Activated CD4-positive, alpha-beta T cell treated with anti-CD3 and anti-CD28 coated beads for 1 hour (primary cell): ENCODE results near the gene NFIC.
"Not testable (repeated sequence)": the region's sequence is repeated elsewhere in the genome, so short reads cannot be mapped to it uniquely, and the experiment has no call there.

Source experiments
- DNase-seq: peaks from one replicate; pipeline ENCODE4 v3.0.0-alpha.2; 2020

NFIC gene

DNA sequence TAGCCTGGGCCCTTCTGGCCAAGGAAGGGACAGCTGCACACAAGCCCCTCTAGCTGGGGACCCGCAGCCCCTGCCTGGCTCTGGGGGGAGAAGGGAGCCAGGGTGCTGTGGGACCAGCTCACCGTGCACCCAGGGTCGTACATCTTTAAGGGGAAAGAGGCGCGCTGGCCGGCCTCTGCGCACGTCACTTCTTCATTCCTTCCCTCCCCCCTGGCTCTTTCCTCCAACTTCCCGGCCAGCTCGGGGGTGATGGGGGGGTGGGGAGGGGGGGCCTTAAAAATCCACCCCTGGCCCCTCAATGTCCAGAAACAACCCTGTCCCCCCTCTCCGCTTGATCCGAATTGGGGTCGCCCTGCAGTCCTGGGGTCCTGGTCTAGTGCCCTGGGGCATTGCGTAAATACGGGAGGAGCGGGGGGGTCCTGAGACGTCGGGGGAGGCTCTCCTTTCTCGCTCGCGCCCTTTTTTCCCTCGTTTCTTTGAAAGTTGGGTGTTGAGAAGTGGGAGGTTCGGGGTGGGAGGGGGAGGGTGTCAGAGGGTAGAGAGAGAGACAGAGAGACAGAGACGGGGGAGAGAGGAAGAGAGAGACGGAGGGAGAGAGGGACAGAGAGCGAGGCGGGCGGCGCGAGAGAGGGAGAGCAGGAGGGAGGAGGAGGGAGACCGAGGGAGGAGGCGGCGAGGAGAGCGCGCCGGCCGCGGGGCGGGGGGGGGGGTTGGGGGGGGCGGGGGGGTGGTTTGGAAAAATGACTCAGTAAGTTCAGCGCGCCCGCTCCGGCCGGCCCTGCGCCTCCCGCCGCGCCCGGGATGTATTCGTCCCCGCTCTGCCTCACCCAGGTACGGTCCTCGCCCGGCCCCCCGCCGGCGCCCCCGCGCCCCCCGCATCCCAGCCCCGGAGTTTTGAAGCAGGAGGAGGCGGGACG lies at the start of gene NFIC:
Gene NFIC (plus strand): TSS at position 748 of the 917 bp plus-strand sequence. CDS start 54 bp downstream, at position 802.
- DNase-seq: peak; percentile 19

DNA sequence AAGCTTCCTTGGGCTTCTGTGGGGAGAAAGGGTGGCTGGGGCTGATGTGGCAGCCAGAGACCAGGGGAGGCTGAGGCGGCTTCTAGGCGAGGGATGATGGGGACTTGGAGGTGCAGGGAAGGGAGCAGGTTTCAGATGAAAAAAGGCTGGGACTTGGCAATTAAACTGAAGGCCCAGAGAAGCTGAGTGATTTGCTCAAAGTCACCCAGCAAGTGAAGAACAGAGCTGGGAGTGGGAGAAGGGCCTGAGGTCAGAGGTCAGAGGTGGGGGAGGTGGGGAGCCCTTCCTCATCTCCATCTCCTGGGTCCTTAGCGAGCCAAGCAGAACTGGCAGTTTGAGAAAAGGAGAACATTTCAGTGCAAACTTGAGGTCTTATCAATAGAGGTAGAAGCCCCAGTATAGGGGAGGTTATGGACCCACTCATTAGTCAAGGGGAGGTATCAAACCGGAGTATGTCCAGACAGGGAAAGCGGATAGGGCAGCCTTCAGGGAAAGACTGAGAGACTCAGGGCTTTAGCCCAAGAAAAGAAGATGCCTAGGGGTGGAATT lies 49.6 kb upstream of the NFIC start:
- no peak for DNase-seq

DNA sequence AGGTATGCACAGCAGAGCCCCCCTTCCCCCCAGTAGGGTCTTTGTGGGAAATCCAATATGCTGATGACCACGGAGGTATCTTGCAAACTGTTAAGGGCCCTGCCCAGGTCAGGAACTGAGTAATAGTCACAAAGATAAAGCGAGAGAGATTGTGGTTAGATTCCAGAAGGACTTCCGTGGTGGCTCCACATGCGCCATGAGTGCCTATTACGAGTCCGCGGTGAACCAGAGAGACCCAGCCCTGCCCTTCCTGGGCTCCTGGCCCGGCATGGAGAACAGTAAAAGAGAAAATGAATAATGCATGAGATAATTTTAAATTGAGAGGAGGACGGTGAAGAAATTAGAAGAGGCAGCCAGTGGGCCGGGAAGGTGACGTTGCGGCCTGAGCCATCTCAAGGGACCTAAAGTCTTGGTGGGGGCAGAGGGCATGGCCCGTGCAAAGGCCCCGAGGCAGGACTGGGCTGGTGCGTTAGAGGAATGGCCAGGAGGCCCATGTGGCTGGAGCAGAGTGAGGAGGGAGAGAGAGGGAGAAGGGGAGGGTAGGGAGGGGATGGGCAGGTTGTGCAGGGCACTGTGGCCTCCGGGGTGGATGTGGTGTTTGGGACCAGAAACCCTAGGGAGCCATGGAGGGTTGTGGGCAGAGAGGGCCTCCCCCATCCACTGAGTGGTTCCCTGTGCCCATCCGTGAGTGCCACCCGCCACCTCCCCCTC lies 46.6 kb upstream of the NFIC start:
- DNase-seq: no peak

DNA sequence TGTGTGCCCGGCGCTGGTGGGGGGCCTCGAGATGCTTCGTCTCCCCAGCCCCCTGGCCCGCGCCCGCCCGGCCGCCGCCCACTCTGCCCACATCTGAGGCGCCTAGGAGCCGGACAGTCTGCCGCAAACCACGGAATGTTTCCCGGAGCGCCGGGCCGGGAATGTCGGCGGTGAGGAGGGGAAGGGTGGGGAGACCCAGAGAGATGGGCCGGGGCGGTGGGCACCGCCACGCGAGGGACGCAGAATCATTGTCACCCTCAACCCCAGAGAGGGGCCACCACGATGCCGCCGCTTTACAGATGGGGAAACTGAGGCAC lies 46.1 kb upstream of the NFIC start:
- no peak for DNase-seq

DNA sequence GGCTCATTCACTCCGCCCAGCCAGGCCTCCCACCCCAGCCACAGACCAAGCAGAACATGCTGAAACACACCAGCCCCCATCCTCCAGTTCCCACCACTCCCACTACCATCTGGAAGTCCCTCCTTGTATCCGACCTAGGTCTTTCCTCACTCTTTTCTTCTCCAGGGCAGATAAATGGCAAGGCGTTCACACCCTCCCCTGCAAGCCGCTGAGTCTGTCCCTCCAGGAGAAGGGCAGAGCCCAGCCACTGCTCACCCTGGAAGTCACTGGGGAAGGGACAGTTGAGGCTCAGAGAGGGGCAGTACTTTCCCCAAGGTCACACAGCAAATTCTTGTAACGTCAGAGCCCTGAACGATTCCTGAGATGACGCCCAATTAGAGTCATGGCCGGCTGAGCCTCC lies 45.5 kb upstream of the NFIC start:
- DNase-seq: no peak

DNA sequence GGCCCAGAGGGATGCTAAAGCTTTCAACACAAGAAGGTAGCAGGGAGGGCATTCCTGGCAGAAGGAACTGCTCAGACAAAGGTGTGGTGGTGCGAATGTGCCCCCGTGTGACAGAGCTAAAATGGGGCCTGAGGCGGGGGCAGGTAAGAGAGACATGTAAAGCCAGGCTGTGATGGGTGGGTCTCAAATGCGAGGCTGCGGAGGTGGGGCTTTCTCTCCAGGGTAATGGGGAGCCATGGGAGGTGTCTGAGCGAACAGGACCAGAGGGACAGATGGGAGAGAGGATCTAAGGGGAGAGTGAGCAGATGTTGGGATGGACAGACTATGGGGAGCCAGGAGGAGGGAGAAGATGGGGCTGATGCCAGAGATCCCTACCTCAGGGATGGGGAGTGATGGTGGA lies 44.7 kb upstream of the NFIC start:
- no peak for DNase-seq

DNA sequence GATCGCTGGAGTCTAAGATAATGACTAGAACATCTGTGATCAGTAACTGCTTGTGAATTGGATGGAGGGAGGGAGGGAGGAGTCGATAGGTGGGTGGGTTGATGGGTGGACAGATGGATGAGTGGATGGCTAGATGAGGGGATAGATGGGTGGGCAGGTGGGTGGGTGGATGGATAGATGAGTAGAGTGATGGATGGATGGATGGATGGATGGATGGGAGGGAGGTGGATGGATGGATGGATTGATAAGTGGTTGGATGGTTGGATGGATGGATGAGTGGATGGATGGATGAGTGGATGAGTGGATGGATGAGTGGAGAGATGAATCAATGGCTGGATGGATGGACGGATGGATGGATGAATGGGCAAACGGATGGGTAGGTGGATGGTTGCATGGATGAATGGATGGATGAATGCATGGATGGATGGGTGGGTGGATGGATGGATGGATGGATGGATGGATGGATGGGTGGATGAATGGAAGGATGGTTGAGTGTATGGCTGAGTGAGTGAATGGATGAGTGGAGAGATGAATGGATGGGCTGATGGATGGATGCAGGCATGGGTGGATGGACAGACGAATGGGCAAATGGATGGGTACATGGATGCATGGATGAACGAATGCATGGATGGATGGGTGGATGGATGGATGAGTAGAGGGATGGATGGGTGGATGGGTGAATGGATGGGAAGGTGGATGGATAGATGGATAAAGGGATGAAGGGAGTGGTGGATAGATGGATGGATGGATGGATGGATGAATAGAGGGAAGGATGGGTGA lies 44.0 kb upstream of the NFIC start:
- DNase-seq: no peak

DNA sequence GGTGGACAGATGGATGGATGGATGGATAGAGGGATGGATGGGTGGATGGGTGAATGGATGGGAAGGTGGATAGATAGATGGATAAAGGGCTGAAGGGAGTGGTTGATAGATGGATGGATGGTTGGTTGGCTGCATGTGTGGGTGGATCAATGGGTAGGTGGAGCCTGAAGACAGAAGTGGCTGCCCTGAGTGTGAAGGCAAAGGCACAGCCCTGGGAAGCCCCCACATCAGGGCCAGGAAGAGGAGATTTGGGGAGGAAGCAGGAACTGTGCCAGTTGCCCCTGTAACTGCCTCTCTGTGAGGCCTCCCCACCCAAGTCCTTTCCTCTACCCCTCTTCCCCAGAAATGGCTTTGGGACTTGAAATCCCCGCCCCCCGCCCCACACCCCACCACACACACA lies 43.4 kb upstream of the NFIC start:
- no peak for DNase-seq

DNA sequence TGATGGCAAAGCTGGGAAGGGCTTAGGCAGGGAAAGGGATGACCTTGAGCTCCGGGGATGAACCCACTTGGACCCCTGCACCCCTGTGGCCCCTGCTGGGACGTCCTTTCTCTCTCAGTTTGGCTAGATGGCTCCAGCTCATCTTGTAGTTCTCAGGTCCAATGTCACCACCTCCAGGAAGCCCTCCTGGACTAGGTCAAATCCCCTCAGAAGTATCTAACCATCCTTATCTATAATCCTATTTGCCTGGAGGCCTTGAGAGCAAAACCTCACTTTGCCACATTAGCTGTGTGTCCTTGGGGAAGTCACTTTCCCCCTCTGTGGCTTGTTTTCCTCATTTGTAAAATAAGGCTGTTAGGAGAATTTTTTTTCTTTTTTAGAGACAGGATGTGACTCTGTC lies 42.7 kb upstream of the NFIC start:
- no peak for DNase-seq

DNA sequence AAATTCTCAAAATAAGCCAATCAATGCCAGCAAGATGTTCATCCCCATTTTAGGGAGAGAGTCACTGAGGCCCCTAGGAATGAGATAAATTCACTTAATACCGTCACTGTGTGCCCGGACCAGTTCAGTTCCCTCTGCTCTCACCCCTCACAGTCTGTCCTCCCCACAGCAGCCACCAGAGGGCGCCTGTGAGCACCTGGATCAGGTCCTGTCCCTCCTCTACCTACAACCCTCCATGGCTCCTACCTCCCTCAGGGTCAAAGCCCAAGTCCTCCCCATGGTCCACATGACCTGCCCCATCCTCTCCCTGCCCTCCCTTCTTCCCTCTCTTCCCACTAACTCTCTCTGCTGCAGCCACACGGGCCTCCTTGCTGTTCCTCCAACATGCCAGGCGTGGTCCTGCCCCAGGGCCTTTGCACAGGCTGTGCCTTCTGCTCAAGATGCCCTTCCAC lies 42.0 kb upstream of the NFIC start:
- DNase-seq: peak; percentile 59

DNA sequence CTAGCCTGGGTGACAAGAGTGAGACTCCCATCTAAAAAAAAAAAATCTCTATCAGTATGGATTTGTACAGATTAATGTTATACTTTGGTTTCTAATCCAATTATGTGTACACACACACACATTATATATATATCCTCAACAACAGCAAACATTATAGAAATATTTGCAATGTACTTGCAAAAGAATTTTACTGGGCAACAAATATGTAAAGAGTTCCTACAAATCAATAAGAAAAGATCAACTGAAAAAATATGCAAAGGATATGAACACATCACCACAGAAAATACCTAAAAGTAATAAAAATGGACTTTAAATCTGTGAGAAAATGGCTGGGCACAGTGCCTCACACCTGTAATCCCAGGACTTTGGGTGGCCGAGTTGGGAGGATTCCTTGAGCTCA lies 40.9 kb upstream of the NFIC start:
- no peak for DNase-seq

DNA sequence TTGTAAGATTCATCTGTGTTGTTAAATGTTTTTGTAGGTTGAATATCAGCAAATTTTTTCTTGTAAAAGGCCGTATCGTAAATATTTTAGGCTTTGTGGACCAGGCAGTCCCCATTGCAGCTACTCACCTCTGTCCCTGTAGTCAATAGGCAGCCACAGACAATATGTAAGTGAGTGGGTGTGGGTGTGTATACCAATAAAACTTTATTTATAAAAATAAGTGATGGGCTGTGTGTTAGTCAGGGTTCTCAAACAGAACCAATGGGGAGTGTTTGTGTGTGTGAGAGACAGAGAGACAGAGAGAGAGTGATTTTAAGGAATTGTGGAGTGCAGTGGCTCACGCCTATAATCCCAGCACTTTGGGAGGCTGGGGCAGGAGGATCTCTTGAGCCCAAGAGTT lies 37.6 kb upstream of the NFIC start:
- no peak for DNase-seq

DNA sequence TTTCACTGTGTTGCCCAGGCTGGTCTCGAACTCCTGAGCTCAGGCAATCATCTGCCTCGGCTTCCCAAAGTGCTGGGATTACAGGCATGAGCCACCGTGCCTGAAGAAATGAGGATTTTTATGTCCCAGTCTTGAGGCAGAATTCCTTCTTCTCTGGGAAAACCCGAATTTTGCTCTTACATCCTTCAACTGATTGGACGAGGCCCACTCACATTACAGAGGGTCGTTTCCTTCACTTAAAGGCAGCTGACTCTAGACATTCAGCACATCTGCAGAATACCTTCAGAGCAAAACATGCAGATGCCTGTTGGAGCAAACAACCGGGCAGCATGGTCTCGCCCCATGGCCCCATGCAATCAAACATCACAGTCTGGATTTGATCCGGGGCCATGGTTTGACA lies 36.3 kb upstream of the NFIC start:
- DNase-seq: no peak

DNA sequence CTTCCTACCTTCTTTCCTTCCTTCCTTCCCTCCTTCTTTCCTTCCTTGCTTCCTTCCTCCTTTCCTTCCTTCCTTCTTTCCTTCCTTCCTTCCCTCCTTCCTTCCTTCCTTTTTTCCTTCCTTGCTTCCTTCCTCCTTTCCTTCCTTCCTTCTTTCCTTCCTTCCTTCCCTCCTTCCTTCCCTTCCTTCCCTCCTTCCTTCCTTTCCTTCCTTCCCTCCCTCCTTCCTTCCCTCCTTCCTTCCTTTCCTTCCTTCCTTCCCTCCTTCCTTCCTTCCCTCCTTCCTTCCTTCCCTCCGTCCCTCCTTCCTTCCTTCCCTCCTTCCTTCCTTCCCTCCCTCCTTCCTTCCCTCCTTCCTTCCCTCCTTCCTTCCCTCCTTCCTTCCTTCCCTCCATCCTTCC lies 34.2 kb upstream of the NFIC start:
- DNase-seq: not testable (repeated sequence)

DNA sequence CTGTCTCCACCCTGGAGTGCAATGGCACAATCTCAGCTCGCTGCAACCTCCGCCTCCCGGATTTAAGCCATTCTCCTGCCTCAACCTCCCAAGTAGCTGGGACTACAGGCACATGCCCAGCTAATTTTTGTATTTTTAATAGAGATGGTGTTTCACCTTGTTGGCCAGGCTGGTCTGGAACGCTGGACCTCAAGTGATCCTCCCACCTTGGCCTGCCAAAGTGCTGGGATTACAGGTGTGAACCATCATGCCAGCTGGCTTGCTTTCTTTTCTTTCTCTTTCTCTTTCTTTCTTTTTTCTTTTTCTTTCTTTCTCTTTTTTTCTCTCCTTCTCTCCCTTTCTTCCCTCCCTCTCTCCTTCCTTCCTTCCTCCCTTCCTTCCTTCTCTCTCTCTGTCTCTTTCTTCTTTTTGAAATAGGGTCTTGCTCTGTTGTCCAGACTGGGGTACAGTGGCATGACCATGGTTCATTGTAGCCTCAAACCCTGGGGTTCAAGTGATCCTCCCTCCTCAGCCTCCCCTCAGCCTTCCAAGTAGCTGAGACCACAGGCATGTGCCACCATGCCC lies 33.3 kb upstream of the NFIC start:
- no peak for DNase-seq

DNA sequence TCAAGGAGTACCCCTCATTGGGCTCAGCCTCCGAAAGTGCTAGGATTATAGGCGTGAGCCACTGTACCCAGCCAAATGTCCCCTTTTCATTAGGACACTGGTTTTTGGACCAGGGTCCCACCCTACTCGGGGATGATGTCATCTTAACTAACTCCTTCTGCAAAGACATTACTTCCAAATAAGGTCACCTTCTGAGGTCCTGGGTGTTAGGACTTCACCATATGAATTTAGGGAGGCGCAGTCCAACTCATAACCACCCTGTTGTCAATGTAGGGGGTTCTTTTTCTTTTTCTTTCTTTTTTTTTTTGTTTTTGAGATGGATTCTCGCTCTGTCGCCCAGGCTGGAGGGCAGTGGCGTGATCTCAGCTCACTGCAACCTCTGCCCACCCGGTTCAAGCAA lies 32.7 kb upstream of the NFIC start:
- no peak for DNase-seq

DNA sequence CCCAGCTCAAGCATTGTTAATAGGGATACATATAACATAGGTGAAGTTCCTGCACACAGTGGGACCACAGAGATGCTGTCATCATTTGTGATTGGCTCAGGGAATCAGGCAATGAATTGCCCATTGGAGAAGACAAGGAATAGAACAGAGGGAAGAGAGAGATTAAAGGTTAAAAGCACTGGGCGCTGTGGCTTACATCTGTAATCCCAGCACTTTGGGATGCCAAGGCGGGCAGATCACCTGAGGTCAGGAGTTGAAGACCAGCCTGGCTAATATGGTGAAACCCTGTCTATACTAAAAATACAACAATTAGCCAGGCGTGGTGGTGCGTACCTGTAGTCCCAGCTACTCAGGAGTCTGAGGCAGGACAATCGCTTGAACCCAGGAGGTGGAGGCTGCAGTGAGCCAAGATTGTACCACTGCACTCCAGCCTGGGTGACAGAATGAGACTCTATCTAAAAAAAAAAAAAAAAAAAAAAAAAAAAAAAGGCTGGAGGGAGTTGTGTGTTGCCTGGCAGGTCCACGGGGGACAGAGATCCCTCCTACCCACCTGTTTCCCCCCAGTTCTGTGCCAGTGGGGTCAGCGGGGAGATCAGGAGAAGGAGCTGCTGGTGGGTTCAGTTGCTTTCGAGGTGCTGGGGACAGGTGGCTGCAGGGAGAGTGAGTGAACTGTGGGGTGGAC lies 31.5 kb upstream of the NFIC start:
- DNase-seq: not testable (repeated sequence)

DNA sequence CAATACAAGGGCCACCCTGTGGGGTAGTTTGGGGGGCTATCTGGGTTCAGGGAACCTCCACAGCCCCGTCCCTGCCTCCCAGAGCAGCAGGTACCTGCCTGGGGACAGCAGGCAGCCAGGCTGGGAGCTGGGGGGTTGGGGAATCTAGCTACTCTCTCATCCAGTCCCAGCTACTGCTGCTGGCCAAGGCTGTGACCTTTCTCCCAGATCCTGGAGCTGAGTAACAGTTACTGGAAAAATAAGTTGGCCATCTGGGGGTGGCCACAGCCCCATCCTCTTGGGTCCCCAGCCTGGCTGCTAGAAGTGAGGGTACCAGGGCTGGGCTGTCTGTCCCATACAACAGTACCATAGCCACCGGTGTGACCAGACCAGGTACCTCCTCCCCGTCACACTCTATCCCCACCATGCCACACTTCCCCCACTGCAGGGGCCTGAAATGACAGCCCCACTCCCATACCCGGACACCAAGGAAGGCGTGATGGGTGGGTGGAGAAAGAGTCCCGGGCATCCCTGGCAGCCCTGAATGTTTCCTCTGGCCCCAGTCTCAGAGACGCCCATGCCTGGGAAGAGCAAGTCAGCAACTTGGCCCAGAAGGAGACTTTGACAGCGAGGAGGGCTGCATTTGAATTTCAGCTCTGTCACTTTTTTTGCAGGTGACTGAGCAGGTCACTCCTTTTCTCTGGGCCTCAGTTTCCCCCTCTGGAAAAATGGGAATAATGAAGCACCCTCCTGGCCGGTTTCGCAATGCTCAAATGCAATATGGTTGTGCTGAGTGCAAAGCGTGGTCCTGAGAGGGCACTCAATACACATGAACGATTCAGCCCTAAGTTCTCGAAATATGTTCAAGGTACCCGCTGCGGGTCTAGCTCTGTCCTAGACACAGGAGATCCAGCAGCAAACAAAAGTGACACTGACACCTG lies 30.7 kb upstream of the NFIC start:
- DNase-seq: no peak

DNA sequence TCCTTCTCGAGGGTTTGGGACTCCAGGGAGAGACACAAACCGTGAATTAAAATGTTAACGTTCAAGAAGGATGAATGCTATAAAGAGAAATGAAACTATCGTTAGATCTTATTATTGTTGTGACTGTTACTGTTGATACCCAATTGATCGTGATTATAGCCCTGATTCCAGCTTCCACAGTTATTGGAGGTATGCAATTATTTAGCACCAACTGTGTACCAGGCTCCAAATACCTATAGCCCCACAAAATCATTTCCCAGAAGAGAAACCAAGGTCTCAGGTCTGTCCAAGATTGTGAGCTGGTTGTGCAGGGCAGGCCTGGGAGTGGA lies 30.1 kb upstream of the NFIC start:
- DNase-seq: no peak

DNA sequence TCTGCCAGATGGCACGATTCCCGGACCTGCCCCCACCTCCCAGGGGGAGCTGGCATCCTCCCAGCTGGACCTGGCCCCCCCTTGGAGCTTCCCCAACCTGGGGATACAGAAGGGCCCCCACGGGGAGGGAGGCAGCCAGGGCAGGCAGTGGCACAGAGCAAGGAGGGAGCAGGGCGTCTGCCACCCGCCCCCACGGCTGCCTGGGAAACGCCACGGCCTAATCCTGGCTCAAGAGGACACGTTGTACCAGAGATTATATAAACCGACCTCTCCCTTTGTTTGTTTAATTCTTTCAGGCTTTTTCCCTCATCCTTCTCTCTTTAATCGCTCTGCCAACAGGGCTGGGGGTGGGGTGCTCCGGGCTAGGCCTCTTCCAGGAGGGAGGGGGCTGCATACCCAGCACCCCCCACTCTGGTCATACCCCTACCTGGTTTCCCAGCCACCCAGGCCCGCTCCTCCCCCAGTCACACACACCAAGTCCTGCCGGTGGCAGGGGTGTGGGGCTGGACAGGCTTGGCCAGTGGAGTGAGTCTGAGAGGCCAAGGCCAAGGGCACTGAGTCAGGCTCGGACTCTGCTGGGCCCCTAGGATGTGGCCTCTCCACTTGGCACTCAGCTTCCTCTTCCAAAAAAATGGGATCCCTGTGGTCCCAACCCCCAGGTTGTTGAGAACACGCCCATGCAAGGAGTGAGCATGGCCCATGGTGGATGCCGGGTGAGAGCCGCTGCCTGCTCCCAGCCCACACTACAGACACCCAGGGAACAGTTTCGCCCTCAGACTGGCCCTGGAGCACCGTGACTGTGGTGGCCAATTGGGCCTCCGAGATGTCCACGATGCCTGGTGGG lies 29.5 kb upstream of the NFIC start:
- DNase-seq: no peak
